ENCODE results near the gene PRDM16. TPM values are rescaled to one million over a fixed set of nuclear protein-coding genes. Genes with fewer than 3 reads are reported as not detected.

Gene PRDM16
- total RNA-seq, 2 donors from 2014 or later, result not detected

DNA sequence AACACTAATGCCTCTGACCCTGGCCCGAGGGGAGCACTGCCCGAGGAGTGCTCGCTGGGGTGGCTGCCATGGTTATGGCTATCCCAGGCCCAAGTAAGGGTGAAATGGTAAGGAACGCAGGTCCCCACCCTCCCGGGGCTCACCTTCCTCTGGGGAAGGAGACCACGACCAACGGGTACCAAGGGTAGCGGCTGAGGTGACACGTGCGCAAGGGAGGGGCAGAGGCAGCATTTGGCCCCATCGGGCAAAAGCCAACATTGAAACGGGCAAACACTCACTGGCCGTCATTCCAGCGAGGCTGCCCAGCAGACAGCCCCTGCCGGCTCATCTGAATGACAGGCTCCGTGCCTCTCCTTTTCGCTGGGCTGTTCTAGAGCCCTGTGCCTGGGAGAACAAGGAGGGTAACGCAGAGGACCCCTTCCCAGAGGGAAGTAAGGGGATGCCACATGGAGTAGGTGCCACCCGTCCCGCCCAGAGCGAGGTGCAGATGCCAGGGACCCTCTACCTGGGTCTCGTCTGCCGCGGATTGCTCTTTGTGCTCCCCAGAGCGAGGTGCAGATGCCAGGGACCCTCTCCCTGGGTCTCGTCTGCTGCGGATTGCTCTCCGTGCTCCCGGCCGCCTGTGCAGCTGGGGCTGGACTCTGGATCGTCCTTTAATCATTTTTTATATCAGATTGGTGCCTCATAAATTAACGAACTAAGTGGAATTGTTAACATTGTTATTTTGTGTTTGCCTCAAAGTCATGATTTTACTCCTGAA is 31.5 kb upstream of the PRDM16 start:
- no peaks in the 10 kb centered on the region for H3K9me3 Mint-ChIP-seq
- no peak overlapping the region for H3K4me3 Mint-ChIP-seq

DNA sequence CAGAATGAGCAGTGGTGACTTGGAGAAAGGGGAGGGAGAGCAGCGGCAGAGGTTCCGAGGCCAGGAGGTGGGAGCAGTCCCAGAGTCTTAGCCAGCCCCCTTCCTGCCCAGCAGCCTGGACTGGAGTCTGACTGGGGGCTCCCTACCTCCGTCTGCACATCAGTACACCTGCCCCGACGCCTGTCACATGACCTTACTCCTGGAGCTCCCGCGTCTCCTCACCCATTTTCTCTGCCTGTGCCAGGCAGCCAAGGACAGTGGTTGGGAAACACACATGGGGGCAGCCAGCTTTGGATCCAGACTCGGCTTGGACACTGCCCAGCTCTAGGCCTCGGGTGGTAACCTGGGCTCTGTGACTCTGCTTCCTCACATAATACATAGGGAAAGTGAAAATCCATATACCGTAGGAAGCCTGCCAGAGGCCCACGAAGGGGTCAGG is 30.9 kb upstream of the PRDM16 start:
- H3K9me3 Mint-ChIP-seq, result no peaks in the 10 kb centered on the region
- H3K27me3 Mint-ChIP-seq, result no peaks in the 10 kb centered on the region
- H3K36me3 Mint-ChIP-seq (ENCODE audit: low read depth), result no peaks in the 10 kb centered on the region
- no peak overlapping the region for H3K27ac Mint-ChIP-seq
- H3K4me3 Mint-ChIP-seq, result no peak overlapping the region
- no peak for ATAC-seq (replicated peaks)
- H3K4me1 Mint-ChIP-seq, result no peaks in the 10 kb centered on the region

More for the DNA sequence above, 31.5 kb upstream of the PRDM16 start:
- ATAC-seq (replicated peaks), result no peak
- no peak overlapping the region for H3K27ac Mint-ChIP-seq
- H3K36me3 Mint-ChIP-seq (ENCODE audit: low read depth), result no peaks in the 10 kb centered on the region
- no peaks in the 10 kb centered on the region for H3K4me1 Mint-ChIP-seq
- no peaks in the 10 kb centered on the region for H3K27me3 Mint-ChIP-seq

DNA sequence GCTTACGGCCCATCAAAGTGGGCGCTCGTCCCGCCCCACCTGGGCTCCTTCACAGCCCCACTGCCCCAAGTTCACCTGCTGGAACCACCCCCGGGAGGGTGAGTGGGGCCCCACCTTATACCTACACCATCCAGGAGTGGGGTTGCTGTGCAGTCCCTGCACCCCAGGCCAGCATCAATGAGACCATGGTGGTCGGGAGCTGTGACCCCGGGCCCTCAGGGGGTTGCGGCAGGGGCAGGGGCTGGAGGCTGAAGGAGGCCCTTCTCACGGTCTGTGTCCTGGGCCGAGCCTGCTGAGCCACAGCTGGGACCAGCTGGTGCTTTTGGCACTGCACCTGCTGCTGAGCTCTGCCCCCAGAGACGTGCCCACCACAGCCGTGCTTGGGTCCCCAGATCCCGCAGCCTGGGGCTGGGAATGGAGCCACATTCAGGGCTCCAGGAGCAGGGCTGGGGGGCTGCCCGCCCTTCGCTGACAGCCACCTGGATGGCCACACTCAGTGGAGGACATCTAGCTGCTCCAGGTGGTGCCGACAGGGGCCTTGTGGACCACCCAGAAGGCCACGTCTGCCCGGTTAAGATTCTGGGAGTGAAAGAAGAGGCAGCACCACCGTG is 30.3 kb upstream of the PRDM16 start:
- Mint-ChIP-seq H3K27me3 (no peaks in the 10 kb centered on the region), H3K27ac (no peak overlapping the region)

DNA sequence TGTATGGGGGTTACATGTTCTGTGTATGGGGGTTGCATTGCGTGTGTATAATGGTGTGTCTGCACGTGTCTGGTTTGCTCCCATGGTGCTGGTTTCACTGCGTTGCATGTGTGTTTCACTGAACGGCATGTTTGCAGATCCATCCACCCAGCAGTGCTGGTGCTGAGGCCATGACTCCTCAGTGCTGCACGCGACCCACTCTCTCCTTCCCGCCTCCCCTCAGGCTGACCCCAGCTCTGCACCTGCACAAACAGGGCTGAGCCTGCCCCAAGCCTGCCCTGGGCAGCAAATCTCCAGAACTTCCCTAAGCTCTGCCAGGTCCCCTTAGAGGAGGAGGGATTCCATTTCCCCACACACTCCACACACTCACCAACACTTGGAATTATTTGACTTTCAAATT is 29.0 kb upstream of the PRDM16 start:
- Mint-ChIP-seq H3K27ac (no peak overlapping the region), H3K27me3 (peaks cover 7% of the 10 kb centered on the region), H3K4me3 (no peak overlapping the region), H3K4me1 (no peaks in the 10 kb centered on the region), H3K9me3 (no peaks in the 10 kb centered on the region), H3K36me3 (ENCODE audit: low read depth) (no peaks in the 10 kb centered on the region)
- no peak for ATAC-seq (replicated peaks)

More for the DNA sequence above, 30.3 kb upstream of the PRDM16 start:
- no peaks in the 10 kb centered on the region for H3K4me1 Mint-ChIP-seq
- H3K9me3 Mint-ChIP-seq, result no peaks in the 10 kb centered on the region
- H3K4me3 Mint-ChIP-seq, result no peak overlapping the region
- H3K36me3 Mint-ChIP-seq (ENCODE audit: low read depth), result no peaks in the 10 kb centered on the region
- no peak for ATAC-seq (replicated peaks)

DNA sequence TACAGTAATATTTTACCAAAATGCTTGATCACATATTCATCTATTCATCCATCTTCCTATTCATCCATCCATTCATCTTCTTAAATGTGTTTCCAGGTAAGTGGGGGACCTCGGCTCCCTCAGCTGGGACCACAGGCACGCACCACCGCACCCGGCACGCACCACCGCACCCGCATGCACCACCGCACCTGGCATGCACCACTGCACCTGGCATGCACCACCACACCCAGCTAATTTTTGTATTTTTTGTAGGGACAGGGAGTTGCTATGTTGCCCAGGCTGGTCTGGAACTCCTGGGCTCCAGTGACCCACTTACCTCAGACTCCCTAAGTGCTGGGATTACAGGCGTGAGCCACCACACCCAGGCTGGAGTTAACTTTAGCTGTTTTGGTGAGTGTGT is 26.5 kb upstream of the PRDM16 start:
- no peak for ATAC-seq (replicated peaks)
- peaks cover 15% of the 10 kb centered on the region for H3K27me3 Mint-ChIP-seq
- H3K27ac Mint-ChIP-seq, result no peak overlapping the region
- H3K9me3 Mint-ChIP-seq, result no peaks in the 10 kb centered on the region
- no peak overlapping the region for H3K4me3 Mint-ChIP-seq
- no peaks in the 10 kb centered on the region for H3K4me1 Mint-ChIP-seq
- H3K36me3 Mint-ChIP-seq (ENCODE audit: low read depth), result no peaks in the 10 kb centered on the region

DNA sequence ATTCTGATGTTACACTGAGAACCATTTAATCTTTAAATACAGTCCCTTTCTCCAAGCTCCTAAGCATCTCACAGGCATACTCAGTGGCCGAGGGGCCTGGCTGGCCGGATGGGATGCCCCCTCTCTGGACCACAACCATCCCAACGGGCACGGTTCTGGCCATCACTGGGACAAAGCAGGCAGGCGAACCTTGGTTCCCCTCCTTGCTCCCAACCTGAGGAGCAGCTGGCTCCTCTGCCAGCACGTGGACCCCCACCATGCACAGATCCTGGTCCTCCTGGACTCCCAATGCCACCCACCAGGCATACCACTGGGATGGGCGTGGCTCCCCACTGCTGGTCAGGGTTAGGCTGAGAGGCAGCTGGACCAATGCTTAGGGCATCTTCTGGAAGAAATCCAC is 19.8 kb upstream of the PRDM16 start:
- Mint-ChIP-seq H3K9me3 (peaks cover 5% of the 10 kb centered on the region), H3K4me3 (no peak overlapping the region), H3K36me3 (ENCODE audit: low read depth) (no peaks in the 10 kb centered on the region), H3K27ac (no peak overlapping the region), H3K27me3 (peaks cover 25% of the 10 kb centered on the region), H3K4me1 (no peaks in the 10 kb centered on the region)
- ATAC-seq (replicated peaks), result no peak

DNA sequence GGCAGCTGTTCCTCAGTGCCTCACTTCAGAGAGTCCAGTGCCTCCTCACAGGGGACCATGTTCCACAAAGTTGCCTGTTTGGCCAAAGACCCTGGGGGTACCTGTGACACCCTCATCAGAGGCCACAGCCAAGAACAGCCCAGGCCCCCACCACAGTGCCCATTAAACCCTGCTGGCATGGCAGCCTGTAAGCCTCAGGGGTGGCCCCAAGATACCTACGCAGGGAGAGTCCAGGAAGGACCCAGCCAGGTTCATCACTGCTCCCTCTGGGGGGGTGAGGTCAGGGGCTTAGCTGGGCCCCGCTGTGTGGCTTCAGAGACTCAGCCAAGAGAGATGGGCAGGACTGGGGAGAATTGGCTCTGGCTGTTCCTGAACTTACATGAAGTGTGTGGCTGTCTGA is 19.1 kb upstream of the PRDM16 start:
- Mint-ChIP-seq H3K27me3 (peaks cover 18% of the 10 kb centered on the region), H3K4me3 (no peak overlapping the region), H3K9me3 (peaks cover 5% of the 10 kb centered on the region), H3K4me1 (no peaks in the 10 kb centered on the region), H3K27ac (no peak overlapping the region), H3K36me3 (ENCODE audit: low read depth) (no peaks in the 10 kb centered on the region)
- no peak for ATAC-seq (replicated peaks)

DNA sequence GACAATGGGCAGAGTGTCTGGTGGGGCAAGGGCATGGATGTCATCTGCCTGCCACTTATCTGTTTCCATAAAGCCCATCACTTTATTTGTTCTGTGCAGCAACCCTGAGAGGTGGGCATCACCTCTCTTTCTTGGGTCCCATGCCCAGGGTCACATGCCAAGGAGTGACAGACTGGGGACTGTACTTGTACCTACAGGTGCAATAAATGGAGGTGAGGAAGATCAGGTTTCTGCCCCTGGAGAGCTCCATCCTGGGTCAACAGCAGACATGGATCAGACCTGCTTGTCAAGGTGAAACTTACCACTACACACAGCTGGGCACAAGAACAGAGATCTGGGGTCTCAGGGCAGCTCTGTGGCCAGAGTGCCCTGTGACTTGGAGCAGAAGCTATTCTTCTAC is 18.4 kb upstream of the PRDM16 start:
- ATAC-seq (replicated peaks), result no peak
- Mint-ChIP-seq H3K27me3 (peaks cover 18% of the 10 kb centered on the region), H3K9me3 (peaks cover 5% of the 10 kb centered on the region), H3K36me3 (ENCODE audit: low read depth) (no peaks in the 10 kb centered on the region), H3K4me1 (no peaks in the 10 kb centered on the region), H3K4me3 (no peak overlapping the region), H3K27ac (no peak overlapping the region)

DNA sequence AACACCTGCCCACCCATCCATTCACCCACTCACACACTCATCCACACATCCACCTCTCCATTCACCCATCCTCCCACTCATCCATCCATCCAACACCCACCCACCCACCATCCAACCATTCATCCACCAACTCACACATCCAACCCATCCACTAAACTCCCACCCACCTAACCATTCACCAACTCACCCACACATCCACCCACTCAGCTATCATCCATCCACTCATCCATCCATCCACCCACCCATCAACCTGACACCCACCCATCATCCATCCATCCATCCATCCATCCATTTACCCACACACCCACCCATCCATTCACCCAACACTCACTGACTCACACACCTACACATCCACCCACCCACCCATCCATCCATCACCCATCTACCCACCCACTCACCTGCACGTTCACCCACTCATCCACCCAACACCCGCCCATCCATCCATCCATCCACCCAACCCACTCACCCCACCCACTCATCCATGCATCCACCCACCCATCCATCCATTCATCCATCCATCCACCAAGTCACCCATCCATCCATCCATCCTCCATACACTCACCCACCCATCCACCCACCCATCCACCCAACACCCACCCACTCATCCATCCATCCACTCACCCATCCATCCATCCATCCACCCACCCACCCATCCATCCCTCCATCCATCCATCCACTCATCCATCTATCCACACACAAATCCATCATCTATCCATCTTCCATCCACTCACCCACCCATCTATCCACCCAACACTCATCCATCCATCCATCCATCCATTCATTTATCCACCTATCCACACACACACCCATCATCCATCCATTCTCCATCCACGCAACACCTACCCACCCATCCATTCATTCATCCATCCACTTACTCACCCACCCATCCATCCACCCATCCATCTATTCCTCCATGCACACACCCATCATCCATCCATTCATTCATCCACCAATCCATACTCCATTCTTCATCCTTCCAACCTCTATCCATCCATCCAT is 17.4 kb upstream of the PRDM16 start:
- Mint-ChIP-seq H3K4me1 (no peaks in the 10 kb centered on the region), H3K27me3 (peaks cover 13% of the 10 kb centered on the region), H3K4me3 (no peak overlapping the region), H3K9me3 (peaks cover 5% of the 10 kb centered on the region), H3K27ac (no peak overlapping the region), H3K36me3 (ENCODE audit: low read depth) (no peaks in the 10 kb centered on the region)
- ATAC-seq (replicated peaks), result no peak

DNA sequence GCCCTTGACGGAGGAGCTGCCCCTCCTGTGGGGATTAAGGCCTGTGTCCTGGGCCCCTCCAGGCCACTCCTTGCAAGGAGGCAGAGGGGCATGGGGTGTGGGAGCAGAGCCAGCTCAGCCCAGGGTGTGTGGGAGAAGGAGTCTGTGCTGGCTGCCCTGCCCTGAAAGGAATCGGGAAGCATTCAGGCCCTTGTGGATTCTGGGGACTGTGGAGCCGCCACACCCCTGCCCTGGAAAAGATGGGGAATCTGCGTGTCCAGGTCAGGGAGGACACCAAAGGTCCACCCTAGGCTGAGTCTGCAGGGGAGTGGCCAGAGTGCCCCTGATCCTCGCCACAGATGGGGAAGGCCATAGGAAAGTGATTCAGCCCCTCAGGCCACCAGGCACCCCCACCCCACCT is 16.5 kb upstream of the PRDM16 start:
- Mint-ChIP-seq H3K27ac (no peak overlapping the region), H3K9me3 (peaks cover 5% of the 10 kb centered on the region), H3K36me3 (ENCODE audit: low read depth) (no peaks in the 10 kb centered on the region), H3K4me1 (no peaks in the 10 kb centered on the region), H3K4me3 (no peak overlapping the region), H3K27me3 (peaks cover 10% of the 10 kb centered on the region)
- no peak for ATAC-seq (replicated peaks)

DNA sequence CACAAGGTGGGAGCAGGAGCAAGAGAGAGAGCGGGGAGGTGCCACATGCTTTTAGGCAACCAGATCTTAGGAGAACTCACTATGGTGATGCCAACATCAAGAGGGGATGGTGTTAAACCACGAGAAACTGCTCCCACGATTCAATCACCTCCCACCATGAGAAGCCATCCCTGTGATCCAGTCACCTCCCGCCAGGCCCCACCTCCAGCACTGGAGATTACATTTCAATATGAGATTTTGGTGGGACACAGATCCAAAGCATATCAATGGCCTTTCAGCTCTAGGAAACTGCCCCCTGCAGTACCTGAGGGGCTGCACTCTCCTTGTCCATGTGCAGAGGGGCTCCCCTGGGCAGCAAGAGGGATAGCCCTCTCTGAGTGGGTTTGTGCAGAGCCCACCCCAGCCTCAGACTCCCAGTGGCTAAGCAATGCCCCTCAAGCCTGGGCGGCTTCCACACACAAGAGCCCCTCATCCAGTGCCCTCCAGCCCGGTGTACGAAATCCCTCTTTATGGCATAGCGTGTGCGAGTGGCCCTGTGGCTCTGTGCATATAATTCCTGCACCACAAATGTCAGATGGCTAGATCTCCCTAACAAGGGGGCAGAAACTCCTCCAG is 15.5 kb upstream of the PRDM16 start:
- ATAC-seq (replicated peaks), result no peak
- Mint-ChIP-seq H3K9me3 (peaks cover 5% of the 10 kb centered on the region), H3K36me3 (ENCODE audit: low read depth) (no peaks in the 10 kb centered on the region), H3K27ac (no peak overlapping the region), H3K27me3 (peaks cover 10% of the 10 kb centered on the region), H3K4me3 (no peak overlapping the region), H3K4me1 (no peaks in the 10 kb centered on the region)

DNA sequence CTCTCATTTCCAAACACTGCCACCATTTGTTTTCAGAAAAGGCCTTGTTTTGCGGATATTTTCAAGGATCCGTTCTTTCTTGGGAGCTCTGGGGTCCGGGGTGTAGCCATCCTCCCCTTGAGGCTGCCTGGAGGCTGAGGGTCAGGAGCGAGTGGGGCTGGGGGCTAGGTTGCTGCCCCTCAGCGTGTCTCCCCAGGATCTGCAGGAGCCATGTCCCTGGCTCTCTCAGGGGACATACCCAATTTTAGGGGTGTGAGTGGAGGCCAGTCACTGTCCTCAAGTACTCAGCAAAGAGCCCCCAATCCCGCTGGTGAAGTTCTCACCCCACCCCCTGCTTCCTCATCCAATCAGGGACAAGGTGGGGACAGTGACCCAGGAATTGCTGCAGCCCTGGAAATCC is 15.0 kb upstream of the PRDM16 start:
- H3K36me3 Mint-ChIP-seq (ENCODE audit: low read depth), result no peaks in the 10 kb centered on the region
- peaks cover 5% of the 10 kb centered on the region for H3K9me3 Mint-ChIP-seq
- peaks cover 10% of the 10 kb centered on the region for H3K27me3 Mint-ChIP-seq
- ATAC-seq (replicated peaks), result no peak
- no peak overlapping the region for H3K27ac Mint-ChIP-seq
- no peak overlapping the region for H3K4me3 Mint-ChIP-seq
- H3K4me1 Mint-ChIP-seq, result no peaks in the 10 kb centered on the region

DNA sequence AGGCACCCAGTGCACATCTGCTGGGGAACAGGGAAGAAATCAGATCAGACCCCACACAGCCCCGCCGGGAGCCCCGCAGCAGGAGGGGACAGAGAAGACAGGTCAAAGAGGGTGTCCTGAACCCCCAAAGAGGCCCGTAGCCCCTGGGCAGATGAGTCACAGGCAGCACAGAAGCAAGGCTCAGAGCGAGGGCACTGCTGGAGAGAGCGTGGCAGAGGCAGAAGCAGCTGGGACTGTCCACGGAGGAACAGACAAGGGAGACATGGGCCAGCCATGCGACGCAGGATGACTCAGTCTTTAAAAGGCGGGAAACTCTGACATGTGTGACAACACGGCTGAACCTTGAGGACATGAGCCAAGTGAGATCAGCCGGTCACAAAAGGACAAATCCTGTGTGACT is 14.5 kb upstream of the PRDM16 start:
- Mint-ChIP-seq H3K4me3 (no peak overlapping the region), H3K27me3 (peaks cover 10% of the 10 kb centered on the region), H3K4me1 (no peaks in the 10 kb centered on the region), H3K9me3 (peaks cover 5% of the 10 kb centered on the region), H3K27ac (no peak overlapping the region), H3K36me3 (ENCODE audit: low read depth) (no peaks in the 10 kb centered on the region)
- ATAC-seq (replicated peaks), result no peak

DNA sequence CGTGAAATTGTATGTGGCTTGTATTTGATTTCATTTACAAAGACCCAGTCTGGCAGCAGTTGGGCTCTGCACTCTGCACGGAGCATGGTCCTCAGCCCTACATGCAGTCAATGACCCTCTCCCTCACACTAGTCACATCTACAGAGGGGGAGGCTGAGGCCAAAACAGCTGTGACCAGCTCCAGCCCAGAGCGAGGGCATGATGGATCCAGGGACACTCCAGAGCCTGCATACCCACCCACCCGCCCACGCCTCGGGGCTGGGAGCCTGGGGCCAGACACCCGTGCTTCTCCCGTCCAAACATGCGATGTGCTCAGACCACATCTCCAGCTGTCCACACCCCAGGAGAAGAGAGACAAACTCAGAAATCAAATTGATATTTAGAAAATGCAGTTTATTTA is 14.0 kb upstream of the PRDM16 start:
- H3K9me3 Mint-ChIP-seq, result peaks cover 5% of the 10 kb centered on the region
- H3K4me1 Mint-ChIP-seq, result no peaks in the 10 kb centered on the region
- H3K4me3 Mint-ChIP-seq, result no peak overlapping the region
- H3K36me3 Mint-ChIP-seq (ENCODE audit: low read depth), result no peaks in the 10 kb centered on the region
- H3K27ac Mint-ChIP-seq, result no peak overlapping the region
- ATAC-seq (replicated peaks), result no peak
- peaks cover 9% of the 10 kb centered on the region for H3K27me3 Mint-ChIP-seq

Measured in activated T-helper 17 cell treated with anti-CD3 and anti-CD28 coated beads, Interleukin-2, amount 50 U/mL, for 72 hours (primary cell).